SU-DHL-6 (cell line): ENCODE measurements around the gene RALB.

Source experiments
- H2AFZ ChIP-seq: fragments of 200-600 bp; sonication (generic); 2 replicates; pipeline ENCODE4 v1.6.1; 2014; ENCODE audit warnings: low read depth, mild to moderate bottlenecking, moderate library complexity, mixed read lengths, antibody characterized with exemption, low read length; ENCODE audit not compliant: severe bottlenecking
- H3F3A ChIP-seq: fragments of 200-600 bp; shearing (Covaris generic); 2 replicates; pipeline ENCODE4 v1.6.0; 2016; ENCODE audit warnings: antibody characterized with exemption, mild to moderate bottlenecking; ENCODE audit not compliant: insufficient read depth
- H3K27ac ChIP-seq: fragments of 200-600 bp; sonication (generic); 2 replicates; pipeline ENCODE4 v1.5.1; 2016; ENCODE audit warnings: low read depth, mild to moderate bottlenecking, low read length, moderate library complexity, mixed read lengths
- H3K27me3 ChIP-seq: fragments of 200-600 bp; sonication (generic), shearing (Covaris generic); 2 replicates; pipeline ENCODE4 v1.6.0; 2014; ENCODE audit warnings: mild to moderate bottlenecking, low read length
- H3K36me3 ChIP-seq: fragments of 200-600 bp; sonication (generic); 2 replicates; pipeline ENCODE4 v1.6.1; 2014; ENCODE audit warnings: mild to moderate bottlenecking, low read length, mixed read lengths
- H3K4me2 ChIP-seq: fragments of 300-600, 200-600 bp; shearing (Covaris generic), sonication (generic); 2 replicates; pipeline ENCODE4 v1.6.0; 2014; ENCODE audit warnings: low read length, low read depth, mild to moderate bottlenecking; ENCODE audit not compliant: poor library complexity, severe bottlenecking
- H3K4me3 ChIP-seq: fragments of 200-600 bp; sonication (generic); 2 replicates; pipeline ENCODE4 v1.5.1; 2014; ENCODE audit warnings: antibody characterized with exemption, low read length, mild to moderate bottlenecking, mixed read lengths; ENCODE audit not compliant: insufficient read depth, poor library complexity, severe bottlenecking
- H3K79me2 ChIP-seq: fragments of 200-600 bp; sonication (generic); 2 replicates; pipeline ENCODE4 v1.6.1; 2014; ENCODE audit warnings: mild to moderate bottlenecking, low read length, moderate library complexity; ENCODE audit not compliant: insufficient read depth
- H3K9ac ChIP-seq: fragments of 200-600 bp; sonication (generic); 2 replicates; pipeline ENCODE4 v1.7.0; 2014; ENCODE audit warnings: mild to moderate bottlenecking, low read length
- H3K9me2 ChIP-seq: fragments of 200-600 bp; sonication (generic); replicated peaks from 2 replicates; pipeline ENCODE4 v1.6.1; 2014; ENCODE audit warnings: low read length; ENCODE audit not compliant: insufficient read depth
- H3K9me3 ChIP-seq: fragments of 200-600 bp; sonication (generic); 2 replicates; pipeline ENCODE4 v1.6.1; 2014; ENCODE audit warnings: low read length, mixed read lengths; ENCODE audit not compliant: insufficient read depth
- H4K20me1 ChIP-seq: fragments of 200-600 bp; sonication (generic); 2 replicates; pipeline ENCODE4 v1.6.1; 2014; ENCODE audit warnings: low read depth, mild to moderate bottlenecking, antibody characterized with exemption, low read length, moderate library complexity, mixed read lengths
- EZH2phosphoT487 ChIP-seq: fragments of 200-600 bp; sonication (generic), shearing (Covaris generic); conservative IDR thresholded peaks from 2 replicates; pipeline ENCODE4 v1.6.1; 2018; ENCODE audit warnings: mild to moderate bottlenecking, antibody characterized with exemption, low read length, moderate library complexity, mixed read lengths
- TF ChIP-seq, protein P1 (sequence below): fragments of 200-600 bp; sonication (generic); IDR thresholded peaks from one replicate; pipeline ENCODE4 v1.5.1; 2017; ENCODE audit warnings: antibody characterized with exemption, mild to moderate bottlenecking, low read length, moderate library complexity; ENCODE audit not compliant: insufficient read depth, poor library complexity, severe bottlenecking

The RALB gene

DNA sequence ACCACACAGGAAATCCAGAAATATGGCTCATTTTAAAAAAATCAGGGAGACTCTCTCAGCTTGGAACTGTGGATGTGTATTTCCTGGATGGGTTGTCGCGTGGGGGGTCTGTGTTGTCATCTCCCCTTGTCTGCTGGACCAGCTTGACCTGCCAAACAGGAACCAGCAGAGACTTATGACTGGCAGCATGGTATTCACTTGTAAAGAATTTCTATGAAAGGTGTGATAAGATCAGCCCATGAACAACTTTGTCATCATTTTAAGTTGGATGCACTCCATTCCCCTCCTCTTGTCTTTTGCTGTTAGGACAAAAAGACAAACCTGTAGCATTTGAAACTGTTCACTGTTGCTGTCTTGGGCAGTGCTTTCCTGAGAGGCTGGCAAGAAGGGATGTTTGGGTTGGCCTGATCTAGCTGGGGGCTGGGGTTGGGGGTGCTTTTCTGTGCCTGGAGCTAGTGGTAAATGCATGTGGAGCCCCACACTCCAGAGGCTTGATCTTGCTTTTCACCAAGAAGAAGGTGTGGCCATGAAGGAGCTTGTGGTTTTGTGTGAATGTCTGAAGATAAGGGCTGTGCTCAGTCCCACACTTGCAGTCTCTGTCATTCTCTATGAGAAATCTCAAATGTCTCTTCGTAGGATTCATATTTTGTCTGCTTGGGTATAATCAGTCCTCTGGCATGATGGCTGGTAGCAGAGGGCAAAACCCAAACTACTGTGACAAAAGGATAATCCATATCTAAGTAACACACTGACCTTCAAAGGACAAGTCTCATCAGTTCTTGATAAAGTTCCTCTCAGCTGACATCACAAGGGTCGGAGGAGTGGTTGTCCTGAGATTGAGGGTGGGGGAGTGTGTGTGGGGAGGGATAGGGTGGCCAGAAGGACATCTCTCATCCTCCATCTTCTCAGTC lies 39.0 kb downstream of the RALB start:
- Histone ChIP-seq H3K79me2 (no peaks in the 10 kb centered on the region), H3K36me3 (no peaks in the 10 kb centered on the region), H3K27me3 (no peaks in the 10 kb centered on the region), H4K20me1 (no peaks in the 10 kb centered on the region), H3K9me2 (no peaks in the 10 kb centered on the region), H3K27ac (no peak overlapping the region), H3F3A (no peaks in the 10 kb centered on the region), H2AFZ (no peak overlapping the region), H3K4me2 (no peak overlapping the region), H3K9ac (no peak overlapping the region), H3K9me3 (no peaks in the 10 kb centered on the region), H3K4me3 (no peak overlapping the region)
- no peak for TF ChIP-seq EZH2phosphoT487
- TF ChIP-seq, protein P1, sequence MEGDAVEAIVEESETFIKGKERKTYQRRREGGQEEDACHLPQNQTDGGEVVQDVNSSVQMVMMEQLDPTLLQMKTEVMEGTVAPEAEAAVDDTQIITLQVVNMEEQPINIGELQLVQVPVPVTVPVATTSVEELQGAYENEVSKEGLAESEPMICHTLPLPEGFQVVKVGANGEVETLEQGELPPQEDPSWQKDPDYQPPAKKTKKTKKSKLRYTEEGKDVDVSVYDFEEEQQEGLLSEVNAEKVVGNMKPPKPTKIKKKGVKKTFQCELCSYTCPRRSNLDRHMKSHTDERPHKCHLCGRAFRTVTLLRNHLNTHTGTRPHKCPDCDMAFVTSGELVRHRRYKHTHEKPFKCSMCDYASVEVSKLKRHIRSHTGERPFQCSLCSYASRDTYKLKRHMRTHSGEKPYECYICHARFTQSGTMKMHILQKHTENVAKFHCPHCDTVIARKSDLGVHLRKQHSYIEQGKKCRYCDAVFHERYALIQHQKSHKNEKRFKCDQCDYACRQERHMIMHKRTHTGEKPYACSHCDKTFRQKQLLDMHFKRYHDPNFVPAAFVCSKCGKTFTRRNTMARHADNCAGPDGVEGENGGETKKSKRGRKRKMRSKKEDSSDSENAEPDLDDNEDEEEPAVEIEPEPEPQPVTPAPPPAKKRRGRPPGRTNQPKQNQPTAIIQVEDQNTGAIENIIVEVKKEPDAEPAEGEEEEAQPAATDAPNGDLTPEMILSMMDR, result no peak

DNA sequence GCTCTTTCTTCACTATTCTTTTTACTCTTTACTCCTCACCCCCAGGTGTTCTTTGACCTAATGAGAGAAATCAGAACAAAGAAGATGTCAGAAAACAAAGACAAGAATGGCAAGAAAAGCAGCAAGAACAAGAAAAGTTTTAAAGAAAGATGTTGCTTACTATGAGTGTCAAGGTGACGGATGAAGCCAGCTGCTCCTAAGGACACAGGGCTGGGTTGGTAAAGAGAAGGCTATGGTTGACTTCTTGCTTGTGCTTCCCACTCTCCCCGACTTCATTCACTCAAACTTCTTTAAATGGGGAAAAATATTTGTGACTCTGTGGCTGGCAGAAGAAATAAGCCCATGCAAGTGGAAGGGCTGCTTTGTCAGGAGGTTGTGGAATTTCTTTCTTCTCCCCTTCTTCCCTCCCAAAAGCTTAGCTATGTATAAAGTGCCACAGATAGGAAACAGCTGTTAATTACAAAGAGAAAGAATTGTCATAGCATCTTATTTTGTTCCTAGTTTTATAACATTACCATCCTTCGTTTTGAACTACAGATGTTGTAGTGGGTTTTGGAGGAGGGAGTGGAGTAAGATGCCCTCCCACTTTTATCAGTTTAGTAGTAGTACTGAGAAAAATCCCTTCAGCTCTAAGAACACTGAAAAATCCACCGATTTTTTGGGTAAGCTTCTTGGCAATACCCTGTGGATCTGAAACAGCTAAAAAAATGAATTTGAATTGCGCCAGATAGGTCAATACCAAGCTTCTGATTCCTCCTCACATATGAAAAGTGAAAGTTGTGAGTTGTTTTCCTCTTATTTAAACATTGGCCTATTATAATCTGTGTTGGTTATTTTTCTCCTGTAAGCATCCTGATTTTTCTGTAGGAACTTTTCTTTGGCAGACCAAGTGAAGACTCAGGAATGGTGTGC lies 40.7 kb downstream of the RALB start:
- Histone ChIP-seq H3K9me3 (no peaks in the 10 kb centered on the region), H3K9me2 (no peaks in the 10 kb centered on the region), H3K27me3 (no peaks in the 10 kb centered on the region), H3K4me3 (no peak overlapping the region), H4K20me1 (no peaks in the 10 kb centered on the region), H3K79me2 (no peaks in the 10 kb centered on the region), H3F3A (no peaks in the 10 kb centered on the region), H3K27ac (no peak overlapping the region), H3K9ac (no peak overlapping the region), H2AFZ (no peak overlapping the region), H3K4me2 (no peak overlapping the region), H3K36me3 (no peaks in the 10 kb centered on the region)
- TF ChIP-seq, protein P1, result no peak
- no peak for TF ChIP-seq EZH2phosphoT487

DNA sequence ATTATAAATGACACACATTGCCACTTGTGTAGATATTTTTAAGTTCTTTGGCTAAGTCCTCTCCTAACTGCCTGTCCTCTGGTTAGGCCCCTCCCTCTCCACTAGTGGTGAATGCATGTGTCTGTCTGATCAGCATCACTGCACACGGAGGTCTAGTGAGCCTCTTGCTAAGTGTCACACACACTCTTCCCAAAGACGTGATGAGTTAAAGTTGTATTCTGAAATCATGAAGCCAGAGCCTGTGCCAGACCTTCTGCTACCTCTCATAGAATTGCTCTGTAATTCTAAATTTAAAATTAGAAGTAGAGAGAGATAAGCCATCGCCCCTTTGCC lies 41.3 kb downstream of the RALB start:
- Histone ChIP-seq H3K9me2 (no peaks in the 10 kb centered on the region), H3K9me3 (no peaks in the 10 kb centered on the region), H3K79me2 (no peaks in the 10 kb centered on the region), H2AFZ (no peak overlapping the region), H3K4me2 (no peak overlapping the region), H3F3A (no peaks in the 10 kb centered on the region), H3K27me3 (no peaks in the 10 kb centered on the region), H3K36me3 (no peaks in the 10 kb centered on the region), H3K9ac (no peak overlapping the region), H3K27ac (no peak overlapping the region), H3K4me3 (no peak overlapping the region), H4K20me1 (no peaks in the 10 kb centered on the region)
- TF ChIP-seq, protein P1, result no peak
- no peak for TF ChIP-seq EZH2phosphoT487
